ENCODE results near the gene MACC1.
A peak's percentile ranks its signal among the peaks of the same experiment; 100 is the strongest.

The MACC1 gene

DNA sequence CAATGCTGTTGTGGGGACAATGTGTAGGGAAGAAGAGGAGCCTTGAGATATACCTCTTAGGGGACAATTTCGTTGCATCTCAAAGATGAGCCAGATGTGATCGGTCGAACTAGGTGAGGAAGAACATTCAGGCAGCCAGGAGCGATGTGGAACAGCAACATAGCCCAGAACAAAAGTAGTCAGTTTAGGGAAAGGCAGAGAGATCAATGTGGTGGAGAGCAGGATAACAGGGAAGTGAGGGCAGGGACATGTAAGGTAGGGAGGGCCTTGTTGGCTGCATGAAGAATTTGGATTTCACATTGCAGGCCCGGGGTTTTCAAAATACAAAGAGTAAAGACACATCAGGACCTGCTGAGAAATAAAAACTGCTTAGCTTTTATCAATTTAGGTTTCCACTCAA is 29.1 kb upstream of the MACC1 start:
- ChIA-PET POLR2A (no interaction called here), CTCF (interaction anchor here (1.0 to 2.4 kb wide), 4 partner anchors 9 to 21 kb away, joined by 3 to 6 read pairs (median 4); no protein-coding TSS in a partner anchor)
- no peak for DNase-seq (ENCODE audit: extremely low spot score)
- TF ChIP-seq, protein P1, sequence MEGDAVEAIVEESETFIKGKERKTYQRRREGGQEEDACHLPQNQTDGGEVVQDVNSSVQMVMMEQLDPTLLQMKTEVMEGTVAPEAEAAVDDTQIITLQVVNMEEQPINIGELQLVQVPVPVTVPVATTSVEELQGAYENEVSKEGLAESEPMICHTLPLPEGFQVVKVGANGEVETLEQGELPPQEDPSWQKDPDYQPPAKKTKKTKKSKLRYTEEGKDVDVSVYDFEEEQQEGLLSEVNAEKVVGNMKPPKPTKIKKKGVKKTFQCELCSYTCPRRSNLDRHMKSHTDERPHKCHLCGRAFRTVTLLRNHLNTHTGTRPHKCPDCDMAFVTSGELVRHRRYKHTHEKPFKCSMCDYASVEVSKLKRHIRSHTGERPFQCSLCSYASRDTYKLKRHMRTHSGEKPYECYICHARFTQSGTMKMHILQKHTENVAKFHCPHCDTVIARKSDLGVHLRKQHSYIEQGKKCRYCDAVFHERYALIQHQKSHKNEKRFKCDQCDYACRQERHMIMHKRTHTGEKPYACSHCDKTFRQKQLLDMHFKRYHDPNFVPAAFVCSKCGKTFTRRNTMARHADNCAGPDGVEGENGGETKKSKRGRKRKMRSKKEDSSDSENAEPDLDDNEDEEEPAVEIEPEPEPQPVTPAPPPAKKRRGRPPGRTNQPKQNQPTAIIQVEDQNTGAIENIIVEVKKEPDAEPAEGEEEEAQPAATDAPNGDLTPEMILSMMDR (IDR thresholded peaks at IDR 0.05; ENCODE audit: control extremely low read depth, extremely low read depth, low read depth, missing control alignments) = no peak

DNA sequence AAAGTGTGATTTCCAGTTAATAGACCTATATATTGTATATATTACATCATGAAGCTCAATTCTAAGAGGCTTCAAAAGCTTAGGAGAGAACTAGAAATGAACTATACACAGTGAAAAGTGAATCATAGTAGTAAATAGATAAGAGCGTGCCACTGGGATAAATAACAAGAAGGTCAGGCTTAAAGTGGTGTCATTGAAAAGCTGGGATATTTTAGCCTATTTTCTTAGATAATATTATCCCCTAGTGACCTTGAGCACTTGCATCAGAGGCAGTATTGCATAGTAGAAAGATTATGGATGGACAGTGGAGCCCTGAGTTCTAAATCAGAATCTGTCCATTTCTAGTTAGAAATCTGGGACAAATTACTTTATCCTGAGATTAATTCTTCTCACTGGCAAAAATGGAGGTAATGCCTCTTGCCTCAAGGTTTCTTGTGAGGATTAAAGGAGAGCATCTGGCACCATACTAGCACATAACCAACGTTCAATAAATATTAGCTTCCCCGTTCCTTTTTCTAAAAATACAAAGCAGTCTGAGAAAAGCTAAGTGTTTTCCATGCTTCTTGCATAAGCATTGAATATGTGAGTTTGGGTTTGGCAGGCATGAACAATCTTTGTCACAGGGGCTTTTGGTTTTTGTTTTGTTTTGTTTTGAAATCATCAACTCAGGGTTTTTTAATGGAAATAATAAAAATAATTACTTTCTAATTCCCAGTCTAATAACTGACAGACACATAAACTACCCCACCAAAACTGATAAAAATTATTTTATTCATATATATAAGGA is 27.3 kb upstream of the MACC1 start:
- TF ChIP-seq, protein P1 (IDR thresholded peaks at IDR 0.05; ENCODE audit: control extremely low read depth, extremely low read depth, low read depth, missing control alignments) = no peak
- ChIA-PET POLR2A (no interaction called here), CTCF (interaction anchor here (1.0 to 2.0 kb wide), 3 partner anchors 9 to 25 kb away, joined by 3 to 5 read pairs (median 3); no protein-coding TSS in a partner anchor)
- no peak for DNase-seq (ENCODE audit: extremely low spot score)

DNA sequence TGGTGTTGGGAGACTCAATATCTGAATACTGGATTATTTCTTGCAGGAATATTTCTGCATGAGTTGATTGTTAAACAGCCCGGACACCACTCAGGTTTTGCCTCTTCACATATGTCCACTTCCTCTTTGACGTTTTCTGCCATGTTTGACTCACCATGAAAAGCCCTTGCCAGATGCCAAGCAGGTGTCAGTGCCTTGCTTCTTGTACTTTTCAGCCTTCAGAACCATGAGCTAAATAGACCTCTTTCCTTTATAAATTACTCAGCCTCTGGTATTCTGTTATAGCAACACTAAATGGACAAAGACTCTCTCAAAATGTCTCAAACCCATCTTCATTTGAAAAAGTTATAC is 24.7 kb upstream of the MACC1 start:
- POLR2A ChIA-PET = no interaction called here
- DNase-seq (ENCODE audit: extremely low spot score) = no peak
- TF ChIP-seq, protein P1 (IDR thresholded peaks at IDR 0.05; ENCODE audit: control extremely low read depth, extremely low read depth, low read depth, missing control alignments) = no peak
- CTCF ChIA-PET = interaction anchor here (1.3 to 2.9 kb wide), 6 partner anchors 12 to 65 kb away, joined by 3 to 10 read pairs (median 7); no protein-coding TSS in a partner anchor

DNA sequence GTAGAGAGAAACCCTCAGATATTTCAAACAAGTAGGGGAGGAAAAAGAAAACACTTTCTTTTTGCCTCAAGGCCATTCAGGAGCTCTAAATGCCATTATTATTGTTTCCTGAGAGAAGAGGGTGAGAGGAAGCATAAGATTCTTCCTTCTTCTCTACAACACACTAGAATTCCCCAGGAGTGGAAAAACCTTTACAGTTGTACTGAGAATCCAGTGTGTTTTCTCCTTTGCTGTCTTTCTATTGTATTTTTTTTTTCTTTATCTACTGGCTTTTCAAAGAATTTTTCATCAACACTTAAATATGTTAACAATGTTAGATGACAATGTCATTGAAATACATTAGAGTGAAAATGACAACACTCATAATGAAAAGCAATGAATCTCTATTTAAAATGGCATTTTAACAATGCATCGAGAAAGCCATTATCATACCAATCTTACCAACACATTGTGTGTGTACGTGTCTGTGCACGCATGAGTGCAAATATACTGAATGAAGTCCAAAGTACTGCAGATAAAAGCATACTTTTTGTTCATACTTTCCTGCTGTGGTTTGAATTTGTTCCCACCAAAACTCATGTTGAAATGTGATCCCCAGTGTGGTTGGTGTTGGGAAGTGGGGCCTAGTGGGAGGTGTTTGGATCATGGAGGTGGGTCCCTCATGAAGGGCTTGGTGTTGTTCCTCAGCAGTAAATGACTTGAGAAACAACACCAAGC is 24.2 kb upstream of the MACC1 start:
- CTCF ChIA-PET = interaction anchor here (0.9 to 2.9 kb wide), 10 partner anchors 10 to 258 kb away, joined by 3 to 10 read pairs (median 4); no protein-coding TSS in a partner anchor
- POLR2A ChIA-PET = no interaction called here
- TF ChIP-seq, protein P1 (IDR thresholded peaks at IDR 0.05; ENCODE audit: control extremely low read depth, extremely low read depth, low read depth, missing control alignments) = no peak
- DNase-seq (ENCODE audit: extremely low spot score) = no peak

DNA sequence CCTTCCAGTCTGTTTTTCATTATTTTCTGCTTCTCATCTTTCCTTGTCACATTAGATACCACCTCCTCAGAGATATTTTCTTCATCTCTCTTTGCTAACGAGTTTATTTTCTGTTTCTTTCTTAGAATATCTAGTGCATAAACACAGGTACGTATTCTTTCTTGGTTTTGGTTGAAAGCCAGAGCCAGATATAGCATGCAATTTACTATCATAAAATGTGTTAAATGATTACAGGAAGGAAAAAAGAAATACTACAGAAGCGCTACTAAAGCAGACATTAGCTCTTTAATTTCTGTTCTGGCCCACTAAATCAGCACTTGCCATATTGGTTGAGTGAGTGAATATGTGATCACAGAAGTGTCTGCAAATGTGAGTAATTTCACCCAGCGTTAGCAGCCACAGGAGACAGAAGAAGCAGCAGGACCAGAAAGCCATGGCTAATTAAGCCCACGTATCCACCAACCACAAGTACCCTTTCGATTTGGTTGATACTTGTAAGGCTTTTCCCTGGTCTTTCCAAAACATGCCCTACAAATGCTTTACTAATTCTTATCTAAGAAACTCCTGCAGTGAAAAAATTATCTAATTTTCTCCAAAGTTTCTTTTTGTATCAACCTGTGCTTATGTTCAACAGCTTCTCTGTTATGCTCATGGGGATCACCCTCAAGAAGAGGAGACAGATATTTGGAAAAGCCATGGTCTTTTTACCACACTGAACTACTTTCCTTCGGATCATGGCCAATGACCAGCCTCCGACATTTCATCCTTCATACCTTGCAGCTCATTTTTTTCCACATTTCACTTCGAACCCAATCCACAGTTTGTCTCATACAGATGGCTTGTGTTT is 23.1 kb upstream of the MACC1 start:
- POLR2A ChIA-PET = interaction anchor here (0.8 kb wide), 1 partner anchor 20 kb away, joined by 6 read pairs; no protein-coding TSS in a partner anchor

More for the DNA sequence above, 23.1 kb upstream of the MACC1 start:
- peak; percentile 32 for DNase-seq (ENCODE audit: extremely low spot score)
- TF ChIP-seq, protein P1 (IDR thresholded peaks at IDR 0.05; ENCODE audit: control extremely low read depth, extremely low read depth, low read depth, missing control alignments) = no peak
- CTCF ChIA-PET = interaction anchor here (0.9 to 2.9 kb wide), 7 partner anchors 9 to 257 kb away, joined by 3 to 10 read pairs (median 6); no protein-coding TSS in a partner anchor

Data from GM10248 (cell line).